Mammary epithelial cell (primary cell): ENCODE data around the gene LRMDA.

Source experiments
- EZH2 ChIP-seq: IDR thresholded peaks from 2 replicates; pipeline ENCODE4 v1.6.1; 2012; ENCODE audit warnings: low read length, inconsistent platforms, borderline replicate concordance
- TF ChIP-seq, protein P1 (sequence below), 2 donors: IDR thresholded peaks in 1 of 2; conservative IDR thresholded peaks in 1 of 2; 2 replicates each; pipeline ENCODE4 v1.5.1; 2011 to 2012; ENCODE audit warnings: inconsistent platforms in 2 of 2, low read length in 2 of 2, mild to moderate bottlenecking in 2 of 2, control low read depth in 1 of 2, low read depth in 1 of 2; ENCODE audit not compliant: insufficient read depth in 1 of 2; ENCODE audit errors: extremely low read depth in 1 of 2

DNA sequence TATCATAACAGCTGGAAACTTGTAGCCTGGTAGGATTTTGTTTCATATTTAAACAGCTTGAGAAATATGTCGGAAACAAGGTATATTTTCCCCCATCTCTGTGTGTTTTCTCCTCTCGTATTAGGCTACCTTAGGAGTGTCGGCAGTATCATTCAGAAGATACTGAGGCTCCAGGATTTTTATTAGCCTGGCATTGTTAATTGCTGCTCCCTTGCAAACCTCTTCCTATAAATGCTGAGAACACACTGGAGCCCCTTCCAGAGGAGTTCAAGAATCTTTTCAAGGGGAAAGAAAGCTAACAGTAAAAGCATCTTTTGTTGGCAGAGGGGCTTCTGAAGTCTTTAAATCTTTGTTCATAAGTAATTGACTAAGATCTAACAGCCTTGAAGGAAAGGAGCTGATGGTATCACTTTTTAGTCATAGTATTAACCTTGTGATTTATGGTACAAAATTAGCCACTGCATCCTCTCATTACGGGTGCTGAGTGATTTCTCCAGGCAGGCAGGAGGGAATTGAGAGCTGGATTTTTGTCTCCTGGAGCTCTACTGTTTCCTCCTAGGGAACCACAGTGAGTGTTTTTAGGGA is 998.7 kb downstream of the LRMDA start:
- TF ChIP-seq, protein P1, sequence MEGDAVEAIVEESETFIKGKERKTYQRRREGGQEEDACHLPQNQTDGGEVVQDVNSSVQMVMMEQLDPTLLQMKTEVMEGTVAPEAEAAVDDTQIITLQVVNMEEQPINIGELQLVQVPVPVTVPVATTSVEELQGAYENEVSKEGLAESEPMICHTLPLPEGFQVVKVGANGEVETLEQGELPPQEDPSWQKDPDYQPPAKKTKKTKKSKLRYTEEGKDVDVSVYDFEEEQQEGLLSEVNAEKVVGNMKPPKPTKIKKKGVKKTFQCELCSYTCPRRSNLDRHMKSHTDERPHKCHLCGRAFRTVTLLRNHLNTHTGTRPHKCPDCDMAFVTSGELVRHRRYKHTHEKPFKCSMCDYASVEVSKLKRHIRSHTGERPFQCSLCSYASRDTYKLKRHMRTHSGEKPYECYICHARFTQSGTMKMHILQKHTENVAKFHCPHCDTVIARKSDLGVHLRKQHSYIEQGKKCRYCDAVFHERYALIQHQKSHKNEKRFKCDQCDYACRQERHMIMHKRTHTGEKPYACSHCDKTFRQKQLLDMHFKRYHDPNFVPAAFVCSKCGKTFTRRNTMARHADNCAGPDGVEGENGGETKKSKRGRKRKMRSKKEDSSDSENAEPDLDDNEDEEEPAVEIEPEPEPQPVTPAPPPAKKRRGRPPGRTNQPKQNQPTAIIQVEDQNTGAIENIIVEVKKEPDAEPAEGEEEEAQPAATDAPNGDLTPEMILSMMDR (conservative IDR thresholded peaks at IDR 0.05 in 1 of 2, IDR thresholded peaks at IDR 0.05 in 1 of 2; ENCODE audit: extremely low read depth in 1 of 2, insufficient read depth in 1 of 2, low read depth in 1 of 2, low read length in 2 of 2) = no peak
- no peak for TF ChIP-seq EZH2
